Esophagus muscularis mucosa (tissue), 4 donors: ENCODE measurements around the gene NRIP1.

ENCODE experiments used
- CTCF ChIP-seq, 3 experiments: fragments of 200-600 bp in 2 of 3; fragments of 450-650 bp in 1 of 3; sonication (generic) in 2 of 3; IDR thresholded peaks; one replicate each; pipeline ENCODE4 v1.5.1; 2017 to 2019; ENCODE audit warnings: antibody characterized with exemption in 3 of 3, mild to moderate bottlenecking in 2 of 3, moderate library complexity in 1 of 3
- EP300 ChIP-seq: sonication (generic); formaldehyde crosslinking; IDR thresholded peaks from one replicate; pipeline ENCODE4 v1.6.1; 2017; ENCODE audit warnings: antibody characterized with exemption
- POLR2A ChIP-seq: fragments of 450-650 bp; IDR thresholded peaks from one replicate; pipeline ENCODE4 v1.6.1; 2017; ENCODE audit warnings: antibody characterized with exemption, moderate library complexity, mild to moderate bottlenecking, low read depth
- POLR2AphosphoS5 ChIP-seq, 2 donors: sonication (generic); formaldehyde crosslinking; IDR thresholded peaks; one replicate each; pipeline ENCODE4 v1.6.1; 2017; ENCODE audit warnings: antibody characterized with exemption in 2 of 2

- TF ChIP-seq CTCF (IDR thresholded peaks at IDR 0.05) (no peak), POLR2A (no peak), EP300 (no peak), POLR2AphosphoS5 (IDR thresholded peaks at IDR 0.05) (no peak)
Observed at GRCh38 chr21:15098908-15099307, 34.1 kb upstream of the NRIP1 start.
